Testis (tissue), 2 donors: ENCODE results near the gene AKR1C8.

ENCODE experiments used
- POLR2A ChIP-seq: fragments of 450-650 bp; IDR thresholded peaks from one replicate; pipeline ENCODE4 v1.6.1; 2017; ENCODE audit warnings: antibody characterized with exemption, mild to moderate bottlenecking, moderate library complexity
- TF ChIP-seq, protein P1 (sequence below), 3 experiments: fragments of 450-650 bp in 2 of 3; fragments of 200-600 bp in 1 of 3; sonication (generic) in 1 of 3; IDR thresholded peaks; one replicate each; pipeline ENCODE4 v1.5.1; 2016 to 2019; ENCODE audit warnings: antibody characterized with exemption in 3 of 3, mild to moderate bottlenecking in 2 of 3, moderate library complexity in 1 of 3

DNA sequence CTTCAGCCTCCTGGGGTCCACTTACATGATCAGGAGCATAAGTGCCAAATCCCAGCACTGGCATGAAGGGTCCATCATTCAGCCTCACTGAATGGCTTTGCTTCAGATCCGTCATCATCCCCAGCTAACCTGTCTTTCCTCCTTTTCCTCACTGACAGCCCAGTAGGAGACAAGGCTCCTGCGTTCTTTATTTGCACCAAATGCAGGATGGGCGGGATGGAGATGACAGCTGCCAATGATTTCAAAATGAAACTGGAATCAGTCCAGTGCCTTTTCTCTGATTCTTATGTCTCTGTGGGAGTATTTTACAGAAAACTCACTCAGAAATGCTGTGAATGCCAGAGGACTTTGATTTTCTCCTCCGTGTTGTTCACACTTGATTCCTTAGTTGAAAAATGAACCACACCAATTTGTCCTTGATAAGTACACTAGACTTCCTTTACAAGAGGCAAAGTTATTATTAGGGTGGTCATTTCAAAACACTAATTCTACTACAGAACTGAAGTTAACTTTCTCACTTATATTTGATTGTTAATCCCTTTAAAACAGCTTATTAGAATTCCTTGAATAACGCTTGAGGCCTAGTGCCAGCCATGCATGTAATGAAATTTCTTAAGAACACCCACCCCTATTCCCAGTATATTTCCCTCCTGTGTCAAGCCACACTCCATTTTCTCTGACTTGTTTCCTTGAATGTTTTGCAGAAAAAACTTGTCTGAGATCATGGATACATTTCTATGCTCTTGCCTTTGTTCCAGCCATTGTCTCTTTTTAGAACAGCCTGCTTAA, at the start of gene AKR1C8:
- TF ChIP-seq, protein P1, sequence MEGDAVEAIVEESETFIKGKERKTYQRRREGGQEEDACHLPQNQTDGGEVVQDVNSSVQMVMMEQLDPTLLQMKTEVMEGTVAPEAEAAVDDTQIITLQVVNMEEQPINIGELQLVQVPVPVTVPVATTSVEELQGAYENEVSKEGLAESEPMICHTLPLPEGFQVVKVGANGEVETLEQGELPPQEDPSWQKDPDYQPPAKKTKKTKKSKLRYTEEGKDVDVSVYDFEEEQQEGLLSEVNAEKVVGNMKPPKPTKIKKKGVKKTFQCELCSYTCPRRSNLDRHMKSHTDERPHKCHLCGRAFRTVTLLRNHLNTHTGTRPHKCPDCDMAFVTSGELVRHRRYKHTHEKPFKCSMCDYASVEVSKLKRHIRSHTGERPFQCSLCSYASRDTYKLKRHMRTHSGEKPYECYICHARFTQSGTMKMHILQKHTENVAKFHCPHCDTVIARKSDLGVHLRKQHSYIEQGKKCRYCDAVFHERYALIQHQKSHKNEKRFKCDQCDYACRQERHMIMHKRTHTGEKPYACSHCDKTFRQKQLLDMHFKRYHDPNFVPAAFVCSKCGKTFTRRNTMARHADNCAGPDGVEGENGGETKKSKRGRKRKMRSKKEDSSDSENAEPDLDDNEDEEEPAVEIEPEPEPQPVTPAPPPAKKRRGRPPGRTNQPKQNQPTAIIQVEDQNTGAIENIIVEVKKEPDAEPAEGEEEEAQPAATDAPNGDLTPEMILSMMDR (IDR thresholded peaks at IDR 0.05): no peak
- TF ChIP-seq POLR2A: no peak
